Keratinocyte (primary cell): ENCODE measurements around the gene RMC1.

Experiments
- EZH2 ChIP-seq: IDR thresholded peaks from one replicate; pipeline ENCODE4 v1.6.1; 2012; ENCODE audit warnings: inconsistent platforms, mild to moderate bottlenecking, low read length, moderate library complexity
- TF ChIP-seq, protein P1 (sequence below), 3 experiments: IDR thresholded peaks in 1 of 3; conservative IDR thresholded peaks in 1 of 3; optimal IDR thresholded peaks in 1 of 3; 2 replicates in 2 of 3; 3 replicates in 1 of 3; pipeline versions ENCODE3 to v1.5.1; 2011; ENCODE audit warnings: low read length in 3 of 3, mild to moderate bottlenecking in 3 of 3, moderate library complexity in 2 of 3, control low read depth in 1 of 3, inconsistent platforms in 1 of 3; ENCODE audit not compliant: insufficient read depth in 2 of 3; ENCODE audit errors: extremely low read depth in 1 of 3

GRCh38 chr18:23553887-23554286 is 50.6 kb downstream of the RMC1 start:
- TF ChIP-seq, protein P1, sequence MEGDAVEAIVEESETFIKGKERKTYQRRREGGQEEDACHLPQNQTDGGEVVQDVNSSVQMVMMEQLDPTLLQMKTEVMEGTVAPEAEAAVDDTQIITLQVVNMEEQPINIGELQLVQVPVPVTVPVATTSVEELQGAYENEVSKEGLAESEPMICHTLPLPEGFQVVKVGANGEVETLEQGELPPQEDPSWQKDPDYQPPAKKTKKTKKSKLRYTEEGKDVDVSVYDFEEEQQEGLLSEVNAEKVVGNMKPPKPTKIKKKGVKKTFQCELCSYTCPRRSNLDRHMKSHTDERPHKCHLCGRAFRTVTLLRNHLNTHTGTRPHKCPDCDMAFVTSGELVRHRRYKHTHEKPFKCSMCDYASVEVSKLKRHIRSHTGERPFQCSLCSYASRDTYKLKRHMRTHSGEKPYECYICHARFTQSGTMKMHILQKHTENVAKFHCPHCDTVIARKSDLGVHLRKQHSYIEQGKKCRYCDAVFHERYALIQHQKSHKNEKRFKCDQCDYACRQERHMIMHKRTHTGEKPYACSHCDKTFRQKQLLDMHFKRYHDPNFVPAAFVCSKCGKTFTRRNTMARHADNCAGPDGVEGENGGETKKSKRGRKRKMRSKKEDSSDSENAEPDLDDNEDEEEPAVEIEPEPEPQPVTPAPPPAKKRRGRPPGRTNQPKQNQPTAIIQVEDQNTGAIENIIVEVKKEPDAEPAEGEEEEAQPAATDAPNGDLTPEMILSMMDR (optimal IDR thresholded peaks at IDR 0.05 in 1 of 3, IDR thresholded peaks at IDR 0.05 in 1 of 3, conservative IDR thresholded peaks at IDR 0.05 in 1 of 3; ENCODE audit: extremely low read depth in 1 of 3, insufficient read depth in 2 of 3, low read length in 3 of 3): no peak
- TF ChIP-seq EZH2: no peak
